ENCODE data around the gene DAZL. TPM values are rescaled to one million over a fixed set of nuclear protein-coding genes. Genes with fewer than 3 reads are reported as not detected.

DAZL gene
- total RNA-seq, 4 donors from 2014 or later = 0.07 TPM; not detected in 3

DNA sequence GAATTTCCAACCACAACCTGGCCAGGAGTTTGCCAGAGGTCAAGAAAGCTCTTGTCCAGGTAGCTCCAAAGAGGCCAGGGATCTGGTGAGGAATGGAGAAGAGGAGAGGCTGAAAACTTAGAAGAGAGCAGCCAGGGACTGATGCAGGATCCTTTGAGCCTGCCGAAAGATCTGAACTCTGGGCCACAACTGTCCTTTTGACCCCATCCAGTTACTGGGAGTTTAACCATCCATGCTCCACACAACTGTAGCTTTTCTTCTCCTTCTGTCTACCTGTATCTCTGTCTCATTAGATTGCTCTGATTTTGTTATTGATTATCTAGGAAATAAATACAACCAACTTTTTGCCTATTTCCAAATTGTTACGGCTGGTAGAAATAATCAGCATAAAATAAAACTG, 36.7 kb downstream of the DAZL start:
- intact Hi-C loops (cut with DNase I; ENCODE audit: low total_unique reads) = no loop called here
- H3K4me3 ChIP-seq (ENCODE audit: low read depth, poor library complexity, severe bottlenecking) = no peak overlapping the region
- WGBS, 2 donors = 85 to 89% methylated on average over 2 of the region's 2 CpGs
- TF ChIP-seq CTCF (IDR thresholded peaks at IDR 0.05) (no peak), POLR2A (IDR thresholded peaks at IDR 0.05) (no peak)
- DNase-seq (ENCODE audit: low spot score in 2 of 2) = no peak

DNA sequence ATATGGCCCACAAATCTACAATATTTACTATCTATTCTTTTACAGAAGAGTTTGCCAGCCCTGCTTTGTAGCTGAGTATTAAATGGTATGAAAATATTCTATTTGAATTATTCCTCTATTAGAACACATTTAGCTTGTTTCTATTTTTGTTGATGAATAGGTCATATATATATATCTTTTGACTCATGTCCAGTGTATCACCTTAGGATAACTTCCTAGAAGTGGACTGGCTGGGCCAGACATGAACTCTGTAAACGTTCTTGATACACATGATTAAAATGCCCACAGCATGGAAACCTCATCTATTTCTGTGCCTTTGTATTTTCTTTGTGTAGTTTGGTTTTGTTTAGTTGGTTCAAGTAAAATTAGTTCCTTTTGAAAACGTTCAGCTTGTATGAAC, 37.1 kb downstream of the DAZL start:
- H3K4me3 ChIP-seq (ENCODE audit: low read depth, poor library complexity, severe bottlenecking) = no peak overlapping the region
- intact Hi-C loops (cut with DNase I; ENCODE audit: low total_unique reads) = no loop called here
- WGBS, 2 donors = 50 to 54% methylated on average over 2 of the region's 2 CpGs
- no peak for DNase-seq (ENCODE audit: low spot score in 2 of 2)
- no peak for TF ChIP-seq POLR2A (IDR thresholded peaks at IDR 0.05)
- TF ChIP-seq CTCF (IDR thresholded peaks at IDR 0.05) = no peak

GRCh38 chr3:16559653-16560365, 45.4 kb downstream of the DAZL start:
- no peak overlapping the region for H3K4me3 ChIP-seq (ENCODE audit: low read depth, poor library complexity, severe bottlenecking)
- intact Hi-C loops (cut with DNase I; ENCODE audit: low total_unique reads) = no loop called here
- DNase-seq (ENCODE audit: low spot score in 2 of 2) = no peak
- TF ChIP-seq POLR2A (IDR thresholded peaks at IDR 0.05) = no peak
- TF ChIP-seq CTCF (IDR thresholded peaks at IDR 0.05) = no peak
- WGBS, 2 donors = 66 to 74% methylated on average over 5 of the region's 5 CpGs

- TF ChIP-seq CTCF (IDR thresholded peaks at IDR 0.05) (no peak), POLR2A (IDR thresholded peaks at IDR 0.05) (no peak)
- WGBS, 2 donors = 77 to 78% methylated on average over 4 of the region's 4 CpGs
- intact Hi-C loops (cut with DNase I; ENCODE audit: low total_unique reads) = loop anchor here (5.0 kb wide), 1 partner anchor 267 kb away; no protein-coding TSS in a partner anchor
- DNase-seq (ENCODE audit: low spot score in 2 of 2) = no peak
- H3K4me3 ChIP-seq (ENCODE audit: low read depth, poor library complexity, severe bottlenecking) = no peak overlapping the region
Measured at GRCh38 chr3:16554126-16554525, 51.1 kb downstream of the DAZL start.

- 81 to 87% methylated on average over 3 of the region's 3 CpGs for WGBS, 2 donors
- no peak for TF ChIP-seq CTCF (IDR thresholded peaks at IDR 0.05)
- TF ChIP-seq POLR2A (IDR thresholded peaks at IDR 0.05) = no peak
- DNase-seq (ENCODE audit: low spot score in 2 of 2) = no peak
- intact Hi-C loops (cut with DNase I; ENCODE audit: low total_unique reads) = loop anchor here (5.0 kb wide), 1 partner anchor 265 kb away; no protein-coding TSS in a partner anchor
- H3K4me3 ChIP-seq (ENCODE audit: low read depth, poor library complexity, severe bottlenecking) = no peak overlapping the region
Measured at GRCh38 chr3:16552757-16553156, 52.5 kb downstream of the DAZL start.

Data from lower leg skin (tissue), 4 donors.